Astrocyte (in vitro differentiated cells and primary cell): ENCODE measurements around the gene DCAF4L1. TPM values are rescaled to one million over a fixed set of nuclear protein-coding genes. Genes with fewer than 3 reads are reported as not detected.

Experiments
- DNase-seq: peaks from one replicate; pipeline ENCODE4 v3.0.0-alpha.2; 2010; ENCODE audit warnings: low read depth
- FAIRE-seq: peaks from 2 replicates; lab custom pipeline; 2011; peaks lifted over from hg19 to GRCh38; lab: Jason Lieb, UNC
- H2AFZ ChIP-seq: 2 replicates; pipeline ENCODE4 v1.6.0; 2012; ENCODE audit warnings: low read depth, low read length, inconsistent platforms
- H3K27ac ChIP-seq: 2 replicates; pipeline ENCODE4 v1.5.1; 2011; ENCODE audit warnings: low read depth, low read length, inconsistent platforms
- H3K27me3 ChIP-seq: 2 replicates; pipeline ENCODE4 v1.6.0; 2011; ENCODE audit warnings: low read length, inconsistent platforms; ENCODE audit not compliant: insufficient read depth
- H3K36me3 ChIP-seq: 2 replicates; pipeline ENCODE4 v1.5.1; 2011; ENCODE audit warnings: low read length, inconsistent platforms; ENCODE audit not compliant: insufficient read depth
- H3K4me1 ChIP-seq: 2 replicates; pipeline ENCODE4 v1.5.1; 2011; ENCODE audit warnings: low read length, inconsistent platforms; ENCODE audit not compliant: insufficient read depth
- H3K4me2 ChIP-seq: 2 replicates; pipeline ENCODE4 v1.6.0; 2012; ENCODE audit warnings: low read length, inconsistent platforms
- H3K4me3 ChIP-seq: 2 replicates; pipeline ENCODE4 v1.5.1; 2011; ENCODE audit warnings: low read depth, mild to moderate bottlenecking, low read length, inconsistent platforms; ENCODE audit not compliant: insufficient read depth
- H3K79me2 ChIP-seq: 2 replicates; pipeline ENCODE4 v1.6.0; 2012; ENCODE audit warnings: mild to moderate bottlenecking, low read length, inconsistent platforms; ENCODE audit not compliant: insufficient read depth
- H3K9ac ChIP-seq: 2 replicates; pipeline ENCODE4 v1.6.0; 2012; ENCODE audit warnings: mild to moderate bottlenecking, low read length, inconsistent platforms
- H3K9me3 ChIP-seq: 2 replicates; pipeline ENCODE4 v1.5.1; 2012; ENCODE audit warnings: low read depth, mild to moderate bottlenecking, low read length, inconsistent platforms; ENCODE audit not compliant: insufficient read depth
- H4K20me1 ChIP-seq: 2 replicates; pipeline ENCODE4 v1.6.0; 2012; ENCODE audit warnings: low read length, inconsistent platforms; ENCODE audit not compliant: insufficient read depth
- H3K27ac Mint-ChIP-seq: one replicate; pipeline ENCODE4 v1.8.0; 2021; ENCODE audit warnings: mild to moderate bottlenecking, mixed read lengths; ENCODE audit not compliant: unreplicated experiment
- H3K27me3 Mint-ChIP-seq: one replicate; pipeline ENCODE4 v1.8.0; 2021; ENCODE audit warnings: low read depth, mixed read lengths; ENCODE audit not compliant: unreplicated experiment
- H3K36me3 Mint-ChIP-seq: one replicate; pipeline ENCODE4 v1.8.0; 2021; ENCODE audit warnings: low read depth, mixed read lengths; ENCODE audit not compliant: unreplicated experiment
- H3K4me1 Mint-ChIP-seq: one replicate; pipeline ENCODE4 v1.8.0; 2021; ENCODE audit warnings: low read depth, mixed read lengths; ENCODE audit not compliant: unreplicated experiment
- H3K4me3 Mint-ChIP-seq: one replicate; pipeline ENCODE4 v1.8.0; 2021; ENCODE audit warnings: mild to moderate bottlenecking, moderate library complexity, mixed read lengths; ENCODE audit not compliant: unreplicated experiment
- H3K9me3 Mint-ChIP-seq: one replicate; pipeline ENCODE4 v1.8.0; 2021; ENCODE audit warnings: mild to moderate bottlenecking, mixed read lengths; ENCODE audit not compliant: unreplicated experiment
- EZH2 ChIP-seq: IDR thresholded peaks from 2 replicates; pipeline ENCODE4 v1.6.1; 2012; ENCODE audit warnings: mild to moderate bottlenecking, low read length, inconsistent platforms; ENCODE audit not compliant: insufficient read depth
- total RNA-seq: library from RNA; stranded (reverse); gene quantifications from 2 replicates; pipeline ENCODE4 v1.2.1, GENCODE V29; 2021
- TF ChIP-seq, protein P1 (sequence below): IDR thresholded peaks from 2 replicates; pipeline ENCODE4 v1.5.1; 2011; ENCODE audit warnings: low read depth, mild to moderate bottlenecking, inconsistent platforms, low read length, moderate library complexity; ENCODE audit not compliant: insufficient read depth

The DCAF4L1 gene
- total RNA-seq, 1 donor from 2014 or later, result 0.20 TPM

DNA sequence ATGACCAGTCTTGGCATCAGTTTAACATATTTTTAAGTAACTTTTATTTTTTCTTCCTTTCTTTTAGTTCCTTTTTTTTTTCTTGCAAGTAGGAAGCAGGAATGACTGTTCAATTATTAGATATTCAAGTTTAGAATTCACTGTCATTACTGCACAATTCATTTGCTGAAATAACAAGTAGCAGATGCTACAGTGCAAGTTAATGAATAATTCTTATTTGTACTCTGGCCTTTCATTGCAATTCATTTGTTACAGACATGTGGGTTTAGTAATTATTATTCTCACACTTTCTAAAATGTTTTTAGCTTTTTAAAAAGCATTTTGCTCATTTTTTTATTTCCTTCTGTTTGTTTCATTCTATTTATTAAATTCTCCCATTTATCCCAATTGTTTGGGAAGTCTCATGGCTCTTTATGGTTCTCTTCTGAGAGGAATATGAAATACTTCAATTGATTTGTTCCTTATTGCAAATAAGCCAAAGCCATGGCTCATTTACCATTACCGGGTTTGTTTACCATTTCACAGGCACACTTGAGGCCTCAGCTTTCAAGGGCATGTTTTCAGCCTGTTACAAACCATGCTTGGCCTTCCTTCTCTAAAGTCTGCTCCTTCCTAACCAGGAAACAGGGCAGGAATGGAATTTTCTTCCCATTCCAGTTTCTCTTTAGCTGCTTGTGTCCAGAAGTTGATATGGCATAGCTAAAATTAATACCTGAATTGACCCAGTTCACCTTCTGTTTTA is 4.6 kb upstream of the DCAF4L1 start:
- no peak for FAIRE-seq
- no peak overlapping the region for H3K9ac ChIP-seq
- H3K4me3 ChIP-seq, result no peak overlapping the region
- no peaks in the 10 kb centered on the region for H3K4me1 ChIP-seq
- Mint-ChIP-seq H3K4me1 (peaks cover 10% of the 10 kb centered on the region), H3K9me3 (no peaks in the 10 kb centered on the region), H3K27me3 (no peaks in the 10 kb centered on the region), H3K4me3 (no peak overlapping the region), H3K27ac (peak overlapping the region; percentile 60), H3K36me3 (peaks cover 2% of the 10 kb centered on the region)
- no peak overlapping the region for H3K27ac ChIP-seq
- H3K79me2 ChIP-seq, result no peaks in the 10 kb centered on the region
- no peaks in the 10 kb centered on the region for H3K9me3 ChIP-seq
- no peak overlapping the region for H3K4me2 ChIP-seq
- no peaks in the 10 kb centered on the region for H3K27me3 ChIP-seq
- no peak for DNase-seq
- no peaks in the 10 kb centered on the region for H4K20me1 ChIP-seq
- TF ChIP-seq, protein P1, sequence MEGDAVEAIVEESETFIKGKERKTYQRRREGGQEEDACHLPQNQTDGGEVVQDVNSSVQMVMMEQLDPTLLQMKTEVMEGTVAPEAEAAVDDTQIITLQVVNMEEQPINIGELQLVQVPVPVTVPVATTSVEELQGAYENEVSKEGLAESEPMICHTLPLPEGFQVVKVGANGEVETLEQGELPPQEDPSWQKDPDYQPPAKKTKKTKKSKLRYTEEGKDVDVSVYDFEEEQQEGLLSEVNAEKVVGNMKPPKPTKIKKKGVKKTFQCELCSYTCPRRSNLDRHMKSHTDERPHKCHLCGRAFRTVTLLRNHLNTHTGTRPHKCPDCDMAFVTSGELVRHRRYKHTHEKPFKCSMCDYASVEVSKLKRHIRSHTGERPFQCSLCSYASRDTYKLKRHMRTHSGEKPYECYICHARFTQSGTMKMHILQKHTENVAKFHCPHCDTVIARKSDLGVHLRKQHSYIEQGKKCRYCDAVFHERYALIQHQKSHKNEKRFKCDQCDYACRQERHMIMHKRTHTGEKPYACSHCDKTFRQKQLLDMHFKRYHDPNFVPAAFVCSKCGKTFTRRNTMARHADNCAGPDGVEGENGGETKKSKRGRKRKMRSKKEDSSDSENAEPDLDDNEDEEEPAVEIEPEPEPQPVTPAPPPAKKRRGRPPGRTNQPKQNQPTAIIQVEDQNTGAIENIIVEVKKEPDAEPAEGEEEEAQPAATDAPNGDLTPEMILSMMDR, result no peak
- no peak for TF ChIP-seq EZH2
- no peak overlapping the region for H2AFZ ChIP-seq
- H3K36me3 ChIP-seq, result no peaks in the 10 kb centered on the region

DNA sequence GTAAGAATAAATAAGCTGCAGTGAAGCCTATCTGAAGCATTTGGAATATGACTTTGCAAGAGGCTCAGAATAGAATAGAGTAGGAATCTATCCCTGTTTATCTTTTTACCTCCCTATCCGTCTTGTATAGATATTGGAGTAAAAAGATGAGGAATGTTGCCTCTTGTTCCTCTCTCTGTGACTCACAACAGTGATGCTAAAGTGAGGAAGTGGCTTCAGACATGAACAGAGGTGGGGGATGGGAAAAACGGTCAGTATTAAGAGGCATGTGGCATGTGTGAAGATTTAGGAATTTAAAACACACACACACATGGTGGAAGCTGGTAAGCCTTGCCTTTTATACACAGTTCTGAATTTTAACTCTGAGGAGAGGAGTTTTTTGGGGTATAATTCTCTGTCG is 3.8 kb upstream of the DCAF4L1 start:
- TF ChIP-seq, protein P1, result no peak
- no peak for TF ChIP-seq EZH2
- H3K9me3 Mint-ChIP-seq, result no peaks in the 10 kb centered on the region
- no peak for FAIRE-seq
- H3K4me1 ChIP-seq, result no peaks in the 10 kb centered on the region
- DNase-seq, result peak; percentile 18
- peaks cover 2% of the 10 kb centered on the region for H3K36me3 Mint-ChIP-seq
- H3K27ac ChIP-seq, result no peak overlapping the region
- peaks cover 10% of the 10 kb centered on the region for H3K4me1 Mint-ChIP-seq
- H3K9me3 ChIP-seq, result no peaks in the 10 kb centered on the region
- no peaks in the 10 kb centered on the region for H3K36me3 ChIP-seq
- H3K9ac ChIP-seq, result no peak overlapping the region
- peak overlapping the region; percentile 21 for H2AFZ ChIP-seq
- no peaks in the 10 kb centered on the region for H3K27me3 Mint-ChIP-seq
- peak overlapping the region; percentile 89 for H3K27ac Mint-ChIP-seq
- H3K4me2 ChIP-seq, result peak overlapping the region; percentile 2
- no peaks in the 10 kb centered on the region for H3K79me2 ChIP-seq
- H3K27me3 ChIP-seq, result no peaks in the 10 kb centered on the region
- H3K4me3 Mint-ChIP-seq, result no peak overlapping the region
- H4K20me1 ChIP-seq, result no peaks in the 10 kb centered on the region
- H3K4me3 ChIP-seq, result no peak overlapping the region

DNA sequence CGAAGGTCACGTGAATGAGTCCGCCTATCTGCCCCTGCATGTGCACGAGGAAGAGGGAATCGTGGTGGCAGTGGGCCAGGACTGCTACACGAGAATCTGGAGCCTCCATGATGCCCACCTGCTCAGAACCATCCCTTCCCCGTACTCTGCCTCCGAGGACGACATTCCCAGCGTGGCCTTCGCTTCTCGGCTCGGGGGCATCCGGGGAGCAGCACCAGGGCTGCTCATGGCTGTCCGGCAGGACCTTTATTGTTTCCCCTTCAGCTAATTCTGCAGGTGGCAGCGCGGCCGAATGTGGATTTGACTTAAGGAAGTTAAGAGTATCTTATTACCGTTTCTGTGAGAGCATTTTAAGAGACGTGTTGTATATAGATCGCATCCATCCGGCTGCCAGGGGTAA is 1.2 kb downstream of the DCAF4L1 start:
- Mint-ChIP-seq H3K36me3 (peaks cover 2% of the 10 kb centered on the region), H3K4me1 (peaks cover 2% of the 10 kb centered on the region), H3K9me3 (no peaks in the 10 kb centered on the region), H3K27ac (no peak overlapping the region), H3K4me3 (no peak overlapping the region), H3K27me3 (no peaks in the 10 kb centered on the region)
- Histone ChIP-seq H3K27me3 (no peaks in the 10 kb centered on the region), H3K4me2 (no peak overlapping the region), H4K20me1 (no peaks in the 10 kb centered on the region), H3K9me3 (no peaks in the 10 kb centered on the region), H3K4me3 (no peak overlapping the region), H3K9ac (no peak overlapping the region), H3K4me1 (no peaks in the 10 kb centered on the region), H3K79me2 (no peaks in the 10 kb centered on the region), H3K36me3 (no peaks in the 10 kb centered on the region), H2AFZ (no peak overlapping the region), H3K27ac (no peak overlapping the region)
- DNase-seq (no peak), FAIRE-seq (no peak)
- TF ChIP-seq EZH2, result no peak
- TF ChIP-seq, protein P1, result no peak
